Neuronal stem cell (in vitro differentiated cells): ENCODE data around the gene SLC25A26.

Experiments used
- DNase-seq: peaks from one replicate; pipeline ENCODE4 v3.0.0-alpha.2; 2013; ENCODE audit warnings: low spot score
- H2AFZ ChIP-seq: one replicate; pipeline ENCODE4 v1.6.1; 2013; ENCODE audit warnings: mild to moderate bottlenecking, low read length, inconsistent platforms
- H2AK5ac ChIP-seq: 2 replicates; pipeline ENCODE4 v1.6.1; 2013; ENCODE audit warnings: low read depth, mild to moderate bottlenecking, inconsistent platforms, low read length, moderate library complexity, mixed read lengths
- H2BK120ac ChIP-seq: 2 replicates; pipeline ENCODE4 v1.6.1; 2013; ENCODE audit warnings: low read depth, mild to moderate bottlenecking, inconsistent platforms, low read length, moderate library complexity, mixed read lengths
- H2BK12ac ChIP-seq: one replicate; pipeline ENCODE4 v1.6.1; 2013; ENCODE audit warnings: low read length, inconsistent platforms
- H2BK15ac ChIP-seq: 2 replicates; pipeline ENCODE4 v1.6.1; 2013; ENCODE audit warnings: mild to moderate bottlenecking, low read length, inconsistent platforms, mixed read lengths
- H2BK5ac ChIP-seq: one replicate; pipeline ENCODE4 v1.6.1; 2013; ENCODE audit warnings: inconsistent platforms, mild to moderate bottlenecking, low read length, moderate library complexity
- H3K14ac ChIP-seq: one replicate; pipeline ENCODE4 v1.6.1; 2013; ENCODE audit warnings: low read length, inconsistent platforms
- H3K18ac ChIP-seq: 2 replicates; pipeline ENCODE4 v1.6.1; 2013; ENCODE audit warnings: low read length, inconsistent platforms
- H3K23ac ChIP-seq: 2 replicates; pipeline ENCODE4 v1.6.1; 2013; ENCODE audit warnings: low read depth, mild to moderate bottlenecking, mixed read lengths, low read length, inconsistent platforms; ENCODE audit not compliant: poor library complexity
- H3K27ac ChIP-seq: replicated peaks from 3 replicates; pipeline ENCODE4 v1.5.1; 2013; ENCODE audit warnings: low read length, inconsistent platforms
- H3K27me3 ChIP-seq, 3 experiments: 2 replicates each; pipeline ENCODE4 v1.6.1; 2013; ENCODE audit warnings: low read length in 3 of 3, mild to moderate bottlenecking in 2 of 3, inconsistent platforms in 1 of 3, low read depth in 1 of 3, mixed read lengths in 1 of 3, moderate library complexity in 1 of 3; ENCODE audit not compliant: control insufficient read depth in 3 of 3, insufficient read depth in 3 of 3
- H3K36me3 ChIP-seq, 2 donors: replicated peaks in 1 of 2; 2 replicates each; pipeline ENCODE4 v1.6.1; 2013; ENCODE audit warnings: low read length in 2 of 2; ENCODE audit not compliant: control insufficient read depth in 2 of 2, insufficient read depth in 2 of 2
- H3K4ac ChIP-seq: 2 replicates; pipeline ENCODE4 v1.6.1; 2013; ENCODE audit warnings: inconsistent platforms, mild to moderate bottlenecking, low read length, moderate library complexity
- H3K4me1 ChIP-seq, 2 donors: 1 replicate in 1 of 2; 2 replicates in 1 of 2; pipeline ENCODE4 v1.6.1; 2013; ENCODE audit warnings: low read length in 2 of 2, low read depth in 1 of 2; ENCODE audit not compliant: control insufficient read depth in 2 of 2, insufficient read depth in 1 of 2
- H3K4me2 ChIP-seq: one replicate; pipeline ENCODE4 v1.6.1; 2013; ENCODE audit warnings: mild to moderate bottlenecking, low read length, inconsistent platforms; ENCODE audit not compliant: insufficient read depth, poor library complexity, severe bottlenecking
- H3K4me3 ChIP-seq, 2 donors: 2 replicates each; pipeline ENCODE4 v1.5.1; 2013; ENCODE audit warnings: low read length in 2 of 2, mild to moderate bottlenecking in 2 of 2, inconsistent platforms in 1 of 2, moderate library complexity in 1 of 2
- H3K79me1 ChIP-seq: one replicate; pipeline ENCODE4 v1.6.1; 2013; ENCODE audit warnings: low read depth, mild to moderate bottlenecking, inconsistent platforms, low read length, moderate library complexity
- H3K9ac ChIP-seq: one replicate; pipeline ENCODE4 v1.6.1; 2013; ENCODE audit warnings: mild to moderate bottlenecking, low read depth, low read length, inconsistent platforms; ENCODE audit not compliant: poor library complexity
- H3K9me3 ChIP-seq, 2 donors: replicated peaks in 1 of 2; 2 replicates each; pipeline versions ENCODE3 to v1.6.1; 2013; ENCODE audit warnings: low read length in 2 of 2, mild to moderate bottlenecking in 2 of 2, inconsistent platforms in 1 of 2, low read depth in 1 of 2, mixed read lengths in 1 of 2, moderate library complexity in 1 of 2; ENCODE audit not compliant: control insufficient read depth in 2 of 2, insufficient read depth in 1 of 2
- H4K8ac ChIP-seq: one replicate; pipeline ENCODE4 v1.6.1; 2013; ENCODE audit warnings: low read depth, mild to moderate bottlenecking, inconsistent platforms, low read length, moderate library complexity
- H4K91ac ChIP-seq: one replicate; pipeline ENCODE4 v1.6.1; 2013; ENCODE audit warnings: low read length, low read depth, mild to moderate bottlenecking, inconsistent platforms; ENCODE audit not compliant: poor library complexity
- WGBS, 2 donors: extraction: QIAGEN DNeasy Blood & Tissue Kit; methylation state at CpG; one replicate each; pipeline ENCODE4 v1.1.7; 2013; ENCODE audit warnings: missing lambda C conversion rate in 2 of 2, mixed read lengths in 1 of 2; ENCODE audit not compliant: insufficient read length in 2 of 2, insufficient replicate concordance in 1 of 2; ENCODE audit errors: extremely low coverage in 2 of 2; 5-methylcytosine and 5-hydroxymethylcytosine counted together

Gene SLC25A26

GRCh38 chr3:66227915-66228314, 7.1 kb downstream of the SLC25A26 start:
- Histone ChIP-seq H3K79me1 (no peaks in the 10 kb centered on the region), H4K91ac (no peak overlapping the region), H3K27ac (no peak overlapping the region), H3K36me3 (no peaks in the 10 kb centered on the region), H4K8ac (no peak overlapping the region), H3K4ac (no peak overlapping the region), H2BK12ac (no peak overlapping the region), H3K9ac (no peak overlapping the region), H3K4me3 (no peak overlapping the region), H3K18ac (no peak overlapping the region), H3K23ac (no peak overlapping the region), H2BK5ac (no peak overlapping the region), H3K14ac (no peak overlapping the region), H2AFZ (no peak overlapping the region), H2BK15ac (no peak overlapping the region), H3K9me3 (no peaks in the 10 kb centered on the region), H2BK120ac (no peak overlapping the region), H3K4me1 (no peaks in the 10 kb centered on the region), H2AK5ac (no peak overlapping the region), H3K27me3 (no peaks in the 10 kb centered on the region), H3K4me2 (no peak overlapping the region)
- no peak for DNase-seq
- WGBS, 2 donors, result no CpG with 5 or more reads among the region's 2 CpGs

GRCh38 chr3:66228707-66229106, 7.9 kb downstream of the SLC25A26 start:
- no peak overlapping the region for H2BK12ac ChIP-seq
- H3K18ac ChIP-seq, result no peak overlapping the region
- H2BK15ac ChIP-seq, result no peak overlapping the region
- no peak overlapping the region for H3K4ac ChIP-seq
- H3K23ac ChIP-seq, result no peak overlapping the region
- H3K4me3 ChIP-seq, result no peak overlapping the region
- no peak for DNase-seq
- H3K27ac ChIP-seq, result no peak overlapping the region
- H3K79me1 ChIP-seq, result no peaks in the 10 kb centered on the region
- no peak overlapping the region for H4K8ac ChIP-seq
- no peak overlapping the region for H2AK5ac ChIP-seq
- no peak overlapping the region for H2BK120ac ChIP-seq
- H3K14ac ChIP-seq, result no peak overlapping the region
- no peak overlapping the region for H3K9ac ChIP-seq
- WGBS, 2 donors, result no CpG with 5 or more reads among the region's 1 CpG
- no peak overlapping the region for H3K4me2 ChIP-seq
- no peaks in the 10 kb centered on the region for H3K27me3 ChIP-seq
- H2AFZ ChIP-seq, result no peak overlapping the region
- no peak overlapping the region for H2BK5ac ChIP-seq
- no peaks in the 10 kb centered on the region for H3K4me1 ChIP-seq
- H3K36me3 ChIP-seq, result no peaks in the 10 kb centered on the region
- H4K91ac ChIP-seq, result no peak overlapping the region
- H3K9me3 ChIP-seq, result no peaks in the 10 kb centered on the region

- DNase-seq, result no peak
- no peaks in the 10 kb centered on the region for H3K79me1 ChIP-seq
- H2BK12ac ChIP-seq, result no peak overlapping the region
- H3K23ac ChIP-seq, result no peak overlapping the region
- H3K9me3 ChIP-seq, result no peaks in the 10 kb centered on the region
- no peak overlapping the region for H4K8ac ChIP-seq
- no peak overlapping the region for H3K4me3 ChIP-seq
- no peaks in the 10 kb centered on the region for H3K4me1 ChIP-seq
- WGBS, 2 donors, result no CpG with 5 or more reads among the region's 4 CpGs
- no peak overlapping the region for H3K27ac ChIP-seq
- H2AK5ac ChIP-seq, result no peak overlapping the region
- H3K9ac ChIP-seq, result no peak overlapping the region
- H2BK15ac ChIP-seq, result no peak overlapping the region
- no peaks in the 10 kb centered on the region for H3K36me3 ChIP-seq
- no peak overlapping the region for H3K4me2 ChIP-seq
- H3K4ac ChIP-seq, result no peak overlapping the region
- no peak overlapping the region for H3K14ac ChIP-seq
- H3K18ac ChIP-seq, result no peak overlapping the region
- no peak overlapping the region for H4K91ac ChIP-seq
- no peaks in the 10 kb centered on the region for H3K27me3 ChIP-seq
- no peak overlapping the region for H2BK120ac ChIP-seq
- H2BK5ac ChIP-seq, result no peak overlapping the region
- no peak overlapping the region for H2AFZ ChIP-seq
These were observed 9.1 kb downstream of the SLC25A26 start for GRCh38 chr3:66229931-66230330.

- H3K4me2 ChIP-seq, result no peak overlapping the region
- no peak overlapping the region for H4K8ac ChIP-seq
- H4K91ac ChIP-seq, result no peak overlapping the region
- no peaks in the 10 kb centered on the region for H3K79me1 ChIP-seq
- no peak overlapping the region for H3K4ac ChIP-seq
- H3K23ac ChIP-seq, result no peak overlapping the region
- H2BK12ac ChIP-seq, result no peak overlapping the region
- no peak overlapping the region for H3K9ac ChIP-seq
- WGBS, 2 donors, result no CpG with 5 or more reads among the region's 4 CpGs
- H2AK5ac ChIP-seq, result no peak overlapping the region
- H2AFZ ChIP-seq, result no peak overlapping the region
- H2BK15ac ChIP-seq, result no peak overlapping the region
- H2BK5ac ChIP-seq, result no peak overlapping the region
- no peak overlapping the region for H3K27ac ChIP-seq
- H3K14ac ChIP-seq, result no peak overlapping the region
- no peak for DNase-seq
- no peaks in the 10 kb centered on the region for H3K36me3 ChIP-seq
- no peak overlapping the region for H2BK120ac ChIP-seq
- H3K27me3 ChIP-seq, result no peaks in the 10 kb centered on the region
- H3K4me3 ChIP-seq, result no peak overlapping the region
- no peaks in the 10 kb centered on the region for H3K4me1 ChIP-seq
- H3K9me3 ChIP-seq, result peaks cover 0 to 3% of the 10 kb centered on the region in 2 donors
- H3K18ac ChIP-seq, result no peak overlapping the region
These were observed 12.2 kb downstream of the SLC25A26 start for GRCh38 chr3:66233033-66233432.
